HG03095 (cell line): Measurements from ENCODE around the gene RAPGEF5.

Experiments used
- ATAC-seq: cut with Tn5 transposase; IDR thresholded peaks from one replicate; pipeline ENCODE4 v1.9.1; 2021; ENCODE audit warnings: moderate library complexity; ENCODE audit not compliant: unreplicated experiment

The RAPGEF5 gene

GRCh38 chr7:22167482-22167881 lies 189.5 kb downstream of the RAPGEF5 start:
- no peak for ATAC-seq

GRCh38 chr7:22166928-22167327 lies 190.0 kb downstream of the RAPGEF5 start:
- ATAC-seq = no peak

GRCh38 chr7:22159341-22159740 lies 197.6 kb downstream of the RAPGEF5 start:
- ATAC-seq = no peak

- no peak for ATAC-seq
Measured at GRCh38 chr7:22157552-22157951, 199.4 kb downstream of the RAPGEF5 start.

- ATAC-seq = no peak
Measured at GRCh38 chr7:22156205-22156604, 200.7 kb downstream of the RAPGEF5 start.

GRCh38 chr7:22154143-22154529 lies 202.8 kb downstream of the RAPGEF5 start:
- no peak for ATAC-seq

- ATAC-seq = no peak
Measured at GRCh38 chr7:22153432-22154142, 203.4 kb downstream of the RAPGEF5 start.

GRCh38 chr7:22152690-22153089 lies 204.3 kb downstream of the RAPGEF5 start:
- no peak for ATAC-seq

- no peak for ATAC-seq
Measured at GRCh38 chr7:22151901-22152300, 205.1 kb downstream of the RAPGEF5 start.

- no peak for ATAC-seq
Measured at GRCh38 chr7:22150221-22150620, 206.7 kb downstream of the RAPGEF5 start.

GRCh38 chr7:22147868-22148267 lies 209.1 kb downstream of the RAPGEF5 start:
- ATAC-seq = no peak

GRCh38 chr7:22146961-22147512 lies 209.9 kb downstream of the RAPGEF5 start:
- no peak for ATAC-seq

GRCh38 chr7:22144950-22145349 lies 212.0 kb downstream of the RAPGEF5 start:
- ATAC-seq = no peak

GRCh38 chr7:22143491-22143890 lies 213.5 kb downstream of the RAPGEF5 start:
- ATAC-seq = no peak

GRCh38 chr7:22142572-22142971 lies 214.4 kb downstream of the RAPGEF5 start:
- ATAC-seq = no peak

GRCh38 chr7:22141355-22141754 lies 215.6 kb downstream of the RAPGEF5 start:
- no peak for ATAC-seq

- ATAC-seq = no peak
Measured at GRCh38 chr7:22140578-22140977, 216.4 kb downstream of the RAPGEF5 start.

GRCh38 chr7:22138886-22139285 lies 218.1 kb downstream of the RAPGEF5 start:
- no peak for ATAC-seq

- no peak for ATAC-seq
Measured at GRCh38 chr7:22138106-22138505, 218.8 kb downstream of the RAPGEF5 start.

- ATAC-seq = no peak
Measured at GRCh38 chr7:22137466-22137865, 219.5 kb downstream of the RAPGEF5 start.

- no peak for ATAC-seq
Measured at GRCh38 chr7:22137026-22137425, 219.9 kb downstream of the RAPGEF5 start.

GRCh38 chr7:22129819-22130580 lies 227.0 kb downstream of the RAPGEF5 start:
- no peak for ATAC-seq
